HepG2 (cell line): Measurements from ENCODE around the gene TAL2. TPM values are rescaled to one million over a fixed set of nuclear protein-coding genes. Genes with fewer than 3 reads are reported as not detected.

ENCODE experiments used
- CCAR2 ChIP-seq: fragments of 200-400 bp; formaldehyde crosslinking; optimal IDR thresholded peaks from 2 replicates; pipeline ENCODE3; 2018; ENCODE audit warnings: low read depth, mild to moderate bottlenecking, low read length, moderate library complexity
- HNRNPL ChIP-seq: fragments of 200-400 bp; formaldehyde crosslinking; IDR thresholded peaks from 2 replicates; pipeline ENCODE4 v1.6.1; 2017; ENCODE audit warnings: mild to moderate bottlenecking, low read depth, low read length
- IRF9 ChIP-seq: sonication (generic); formaldehyde crosslinking; IDR thresholded peaks from 2 replicates; pipeline ENCODE4 v1.8.0; 2022; ENCODE audit warnings: missing genetic modification reagents, mild to moderate bottlenecking, borderline replicate concordance
- KDM4B ChIP-seq: sonication (generic); formaldehyde crosslinking; IDR thresholded peaks from 2 replicates; pipeline ENCODE4 v1.4.0; 2020; ENCODE audit warnings: missing genetic modification reagents
- KDM5B ChIP-seq: sonication (generic); formaldehyde crosslinking; IDR thresholded peaks from 2 replicates; pipeline ENCODE4 v1.4.0; 2020; ENCODE audit warnings: missing genetic modification reagents, mild to moderate bottlenecking, borderline replicate concordance
- STAG1 ChIP-seq: sonication (generic); formaldehyde crosslinking; IDR thresholded peaks from 2 replicates; pipeline ENCODE4 v1.4.0; 2020; ENCODE audit warnings: missing genetic modification reagents
- ZBTB10 ChIP-seq: sonication (generic); formaldehyde crosslinking; IDR thresholded peaks from 2 replicates; pipeline ENCODE4 v1.4.0; 2020; ENCODE audit warnings: missing genetic modification reagents, borderline replicate concordance
- ZBTB8A ChIP-seq: sonication (generic); formaldehyde crosslinking; IDR thresholded peaks from 2 replicates; pipeline ENCODE4 v1.4.0; 2020; ENCODE audit warnings: mild to moderate bottlenecking, low read depth, missing genetic modification reagents, borderline replicate concordance
- ZMYM4 ChIP-seq: sonication (generic); formaldehyde crosslinking; IDR thresholded peaks from 2 replicates; pipeline ENCODE4 v1.8.1; 2023; ENCODE audit warnings: mild to moderate bottlenecking, missing genetic modification reagents
- ZNF232 ChIP-seq: sonication (generic); formaldehyde crosslinking; IDR thresholded peaks from 2 replicates; pipeline ENCODE4 v1.4.0; 2020; ENCODE audit warnings: missing genetic modification reagents, borderline replicate concordance
- ZNF30 ChIP-seq: sonication (generic); formaldehyde crosslinking; IDR thresholded peaks from 2 replicates; pipeline ENCODE4 v1.5.0; 2020; ENCODE audit warnings: mild to moderate bottlenecking, missing genetic modification reagents
- ZNF317 ChIP-seq: sonication (generic); formaldehyde crosslinking; IDR thresholded peaks from 2 replicates; pipeline ENCODE4 v1.5.0; 2020; ENCODE audit warnings: mild to moderate bottlenecking, missing genetic modification reagents
- ZNF44 ChIP-seq: sonication (generic); formaldehyde crosslinking; IDR thresholded peaks from 2 replicates; pipeline ENCODE4 v1.5.1; 2020; ENCODE audit warnings: mild to moderate bottlenecking, missing genetic modification reagents
- ZNF660 ChIP-seq: sonication (generic); formaldehyde crosslinking; IDR thresholded peaks from 2 replicates; pipeline ENCODE4 v1.5.1; 2020; ENCODE audit warnings: mild to moderate bottlenecking, low read depth, missing genetic modification reagents, borderline replicate concordance
- ZNF768 ChIP-seq: sonication (generic); formaldehyde crosslinking; IDR thresholded peaks from 2 replicates; pipeline ENCODE4 v1.4.0; 2020; ENCODE audit warnings: missing genetic modification reagents
- polyA plus RNA-seq, 8 experiments: library from polyadenylated mRNA; depleted of rRNA in 3 of 8; stranded (reverse) in 7 of 8; unstranded in 1 of 8; fragments of >200 nt; fragmentation: Illumina TruSeq in 4 of 8; extraction: Trizol in 4 of 8; gene quantifications; 2 replicates each; pipeline versions ENCODE4 v1.2.1 to v1.2.3, GENCODE V29; 2011 to 2016; ENCODE audit warnings: low read depth in 4 of 8, missing spikeins in 1 of 8, mixed read lengths in 1 of 8; ENCODE audit not compliant: insufficient read depth in 1 of 8
- total RNA-seq, 5 experiments: library from RNA; depleted of rRNA; stranded (reverse); fragments of >200 nt; fragmentation: Illumina TruSeq; extraction: Trizol; gene quantifications; 2 replicates each; pipeline ENCODE4 v1.2.3, GENCODE V29; 2016; ENCODE audit warnings: low read depth in 1 of 5
- TF ChIP-seq, protein P1 (sequence below): sonication (generic); formaldehyde crosslinking; IDR thresholded peaks from 2 replicates; pipeline ENCODE4 v1.9.0; 2021; ENCODE audit warnings: missing genetic modification reagents, borderline replicate concordance
- TF ChIP-seq, protein P2 (sequence below): sonication (generic); formaldehyde crosslinking; IDR thresholded peaks from 2 replicates; pipeline ENCODE4 v1.5.0; 2020; ENCODE audit warnings: missing genetic modification reagents, mild to moderate bottlenecking, borderline replicate concordance

Gene TAL2
- total and polyA plus RNA-seq, 2 of the 13 experiments (the other 11 are each of a cell fraction or from before 2014, with no cell fraction given): 0.22 TPM; not detected in 1

- TF ChIP-seq IRF9 (CRISPR knock-in tag): 0 out of 2 replicates have a peak, but pooled peaks have one; percentile 43
- TF ChIP-seq CCAR2: no peak
- TF ChIP-seq, protein P1, sequence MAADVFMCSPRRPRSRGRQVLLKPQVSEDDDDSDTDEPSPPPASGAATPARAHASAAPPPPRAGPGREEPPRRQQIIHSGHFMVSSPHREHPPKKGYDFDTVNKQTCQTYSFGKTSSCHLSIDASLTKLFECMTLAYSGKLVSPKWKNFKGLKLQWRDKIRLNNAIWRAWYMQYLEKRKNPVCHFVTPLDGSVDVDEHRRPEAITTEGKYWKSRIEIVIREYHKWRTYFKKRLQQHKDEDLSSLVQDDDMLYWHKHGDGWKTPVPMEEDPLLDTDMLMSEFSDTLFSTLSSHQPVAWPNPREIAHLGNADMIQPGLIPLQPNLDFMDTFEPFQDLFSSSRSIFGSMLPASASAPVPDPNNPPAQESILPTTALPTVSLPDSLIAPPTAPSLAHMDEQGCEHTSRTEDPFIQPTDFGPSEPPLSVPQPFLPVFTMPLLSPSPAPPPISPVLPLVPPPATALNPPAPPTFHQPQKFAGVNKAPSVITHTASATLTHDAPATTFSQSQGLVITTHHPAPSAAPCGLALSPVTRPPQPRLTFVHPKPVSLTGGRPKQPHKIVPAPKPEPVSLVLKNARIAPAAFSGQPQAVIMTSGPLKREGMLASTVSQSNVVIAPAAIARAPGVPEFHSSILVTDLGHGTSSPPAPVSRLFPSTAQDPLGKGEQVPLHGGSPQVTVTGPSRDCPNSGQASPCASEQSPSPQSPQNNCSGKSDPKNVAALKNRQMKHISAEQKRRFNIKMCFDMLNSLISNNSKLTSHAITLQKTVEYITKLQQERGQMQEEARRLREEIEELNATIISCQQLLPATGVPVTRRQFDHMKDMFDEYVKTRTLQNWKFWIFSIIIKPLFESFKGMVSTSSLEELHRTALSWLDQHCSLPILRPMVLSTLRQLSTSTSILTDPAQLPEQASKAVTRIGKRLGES (CRISPR knock-in tag): no peak
- no peak for TF ChIP-seq KDM4B
- peak; percentile 72 for TF ChIP-seq STAG1 (CRISPR knock-in tag)
- TF ChIP-seq, protein P2, sequence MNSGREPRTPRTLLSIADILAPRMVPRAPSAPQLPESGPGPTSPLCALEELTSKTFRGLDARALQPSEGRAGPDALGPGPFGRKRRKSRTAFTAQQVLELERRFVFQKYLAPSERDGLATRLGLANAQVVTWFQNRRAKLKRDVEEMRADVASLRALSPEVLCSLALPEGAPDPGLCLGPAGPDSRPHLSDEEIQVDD (CRISPR knock-in tag): 0 out of 2 replicates have a peak, but pooled peaks have one; percentile 50
- TF ChIP-seq ZBTB8A (CRISPR knock-in tag): no peak
- TF ChIP-seq ZNF232 (CRISPR knock-in tag): no peak
- TF ChIP-seq KDM5B (CRISPR knock-in tag): peak; percentile 86
- TF ChIP-seq ZNF44 (CRISPR knock-in tag): 0 out of 2 replicates have a peak, but pooled peaks have one; percentile 49
- peak; percentile 74; the same call in 1 of the 2 replicates for TF ChIP-seq ZNF768
- TF ChIP-seq ZMYM4 (CRISPR knock-in tag): peak; percentile 61; the same call in 1 of the 2 replicates
- TF ChIP-seq ZNF30 (CRISPR knock-in tag): 0 out of 2 replicates have a peak, but pooled peaks have one; percentile 54
- no peak for TF ChIP-seq HNRNPL
- no peak for TF ChIP-seq ZNF660 (CRISPR knock-in tag)
- no peak for TF ChIP-seq ZNF317 (CRISPR knock-in tag)
- peak; percentile 18; the same call in 1 of the 2 replicates for TF ChIP-seq ZBTB10 (CRISPR knock-in tag)
Measured at GRCh38 chr9:105656131-105656921, 5.9 kb upstream of the TAL2 start (continued).
